GM18502 (cell line): ENCODE data around the gene PRDM11.

Experiments used
- ATAC-seq: cut with Tn5 transposase; IDR thresholded peaks from one replicate; pipeline ENCODE4 v1.9.1; 2021; ENCODE audit warnings: mild to moderate bottlenecking; ENCODE audit not compliant: unreplicated experiment, poor library complexity

PRDM11 gene

GRCh38 chr11:45205978-45206377 is 59.5 kb downstream of the PRDM11 start:
- ATAC-seq: no peak

DNA sequence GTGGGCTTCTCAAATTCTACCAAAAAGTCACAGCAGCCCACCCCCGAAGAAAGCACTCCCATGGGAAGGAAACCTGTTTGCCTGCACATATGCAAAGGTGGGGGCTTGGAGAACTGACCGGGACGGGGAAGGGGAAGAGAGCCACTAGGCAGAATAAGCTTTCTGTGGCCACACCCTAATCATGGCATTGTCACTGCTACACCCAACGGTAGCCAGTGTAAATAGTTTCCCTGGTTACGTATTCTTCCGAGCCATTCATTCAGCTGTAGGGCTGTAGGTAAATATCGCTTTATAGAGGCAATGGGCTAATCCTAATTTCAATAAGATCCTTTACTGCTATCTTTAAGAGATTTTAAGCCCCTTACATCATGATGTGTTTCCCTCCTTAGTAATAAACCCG is 61.7 kb downstream of the PRDM11 start:
- no peak for ATAC-seq

- no peak for ATAC-seq
Observed at GRCh38 chr11:45209000-45209879, 62.8 kb downstream of the PRDM11 start.

DNA sequence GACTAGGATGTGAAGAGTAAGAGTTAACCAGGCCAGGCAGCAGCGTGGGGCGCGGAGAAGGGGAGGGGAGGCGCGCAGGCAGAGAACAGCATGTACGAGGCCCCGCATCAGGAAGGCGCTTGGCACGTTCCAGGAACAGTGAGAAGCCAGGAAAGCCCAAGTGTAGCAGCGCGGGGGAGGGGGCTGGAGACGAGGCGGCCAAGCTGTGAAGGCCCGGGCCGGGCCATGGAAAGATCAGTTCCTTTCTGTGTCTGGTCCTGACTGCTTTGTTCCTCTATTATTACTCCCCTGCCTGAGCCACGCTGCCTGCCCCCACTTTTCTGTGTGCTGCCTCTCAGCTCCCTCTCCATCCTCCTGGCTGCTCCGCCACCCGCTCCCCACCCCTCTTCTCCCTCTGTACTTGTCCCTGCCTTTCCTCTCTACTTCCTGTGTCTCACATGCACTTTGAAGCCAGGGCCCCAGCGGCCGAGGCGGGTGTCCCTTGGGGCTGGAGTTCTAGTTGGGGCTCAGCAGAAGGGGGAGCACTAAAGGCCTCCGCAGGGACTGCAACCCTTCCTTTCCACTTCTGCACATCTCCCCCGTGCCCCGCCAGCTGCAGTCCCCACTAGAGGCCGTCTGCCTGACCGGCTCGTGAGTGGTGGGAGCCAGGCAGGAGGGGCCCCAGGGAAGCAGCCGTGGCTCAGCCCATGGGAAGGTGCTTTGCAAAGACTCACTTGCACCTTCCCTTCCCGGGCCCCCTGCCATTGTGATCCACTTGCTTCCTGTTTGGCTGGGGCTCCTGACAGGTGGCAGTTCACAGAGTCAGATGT is 63.7 kb downstream of the PRDM11 start:
- ATAC-seq: no peak

DNA sequence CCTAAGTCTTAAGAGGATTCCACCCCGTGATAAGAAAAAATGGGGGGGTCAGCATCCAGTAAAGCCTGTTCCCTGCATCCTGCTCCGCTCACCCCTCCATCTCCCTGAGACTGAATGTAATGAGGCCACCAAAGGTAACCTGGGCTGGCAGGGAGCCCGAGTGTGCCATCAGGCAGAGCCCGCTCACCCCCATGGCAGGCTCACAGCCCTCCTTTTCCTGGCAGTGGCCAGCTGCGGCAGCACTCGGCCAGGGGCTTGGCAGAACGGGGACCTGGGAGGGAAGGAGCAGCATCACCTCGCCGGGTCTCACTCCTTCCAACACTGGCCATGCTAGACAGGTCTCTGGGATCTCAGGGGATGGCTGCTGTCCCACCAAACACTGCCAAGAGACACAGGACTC is 64.4 kb downstream of the PRDM11 start:
- no peak for ATAC-seq

DNA sequence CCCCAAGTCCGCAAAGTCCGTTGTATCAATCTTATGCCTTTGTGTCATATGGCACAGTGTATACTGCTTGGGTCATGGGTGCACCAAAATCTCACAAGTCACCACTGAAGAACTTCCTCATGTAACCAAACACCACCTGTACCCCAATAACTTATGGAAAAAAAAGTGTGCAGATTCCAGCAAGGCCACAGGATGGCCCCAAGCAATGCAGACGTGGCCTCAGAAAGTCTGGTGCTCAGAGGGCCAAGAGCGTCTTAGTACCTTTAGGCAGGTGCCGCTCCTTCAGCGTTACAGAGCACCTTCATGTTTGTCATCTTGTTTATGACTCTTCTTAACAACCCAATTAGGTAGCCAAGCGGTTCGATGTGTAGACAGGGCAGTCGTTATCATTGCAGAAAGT is 65.3 kb downstream of the PRDM11 start:
- no peak for ATAC-seq

DNA sequence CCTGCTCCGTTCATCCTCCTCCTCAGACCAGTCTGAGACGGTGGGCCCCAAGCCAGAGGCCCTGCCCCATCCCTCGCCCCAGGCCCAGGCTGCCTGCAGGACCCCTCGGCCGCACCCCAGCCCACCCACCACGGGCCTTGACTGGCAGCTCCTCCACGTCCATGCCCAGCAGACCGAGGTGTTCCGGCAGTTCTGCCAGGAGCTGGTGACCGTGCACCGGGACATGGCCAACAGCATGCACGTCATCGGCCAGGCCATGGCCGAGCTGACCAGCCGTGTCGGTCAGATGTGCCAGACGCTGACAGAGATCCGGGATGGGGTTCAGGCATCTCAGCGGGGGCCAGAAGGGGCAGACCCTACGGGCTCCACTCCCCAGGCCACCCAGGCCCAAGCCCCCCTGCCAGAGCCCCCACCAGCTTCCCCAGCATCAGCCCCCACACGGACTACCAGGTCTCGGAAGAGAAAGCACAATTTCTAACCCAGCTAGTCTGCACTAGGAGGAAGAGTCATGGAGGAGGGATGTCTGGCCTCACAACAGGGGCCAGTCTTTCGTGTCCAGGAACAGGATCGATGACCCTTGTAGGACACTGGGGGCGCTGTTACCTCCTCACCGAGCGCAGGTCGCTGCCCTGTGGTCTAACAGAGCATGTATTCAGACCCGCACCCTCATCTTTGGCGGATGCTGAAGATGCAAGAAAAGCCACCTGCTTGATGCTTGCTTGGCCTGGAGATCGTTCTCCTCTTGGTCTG is 66.3 kb downstream of the PRDM11 start:
- ATAC-seq: no peak

GRCh38 chr11:45213316-45213665 is 66.9 kb downstream of the PRDM11 start:
- no peak for ATAC-seq

- no peak for ATAC-seq
Observed at GRCh38 chr11:45213717-45214116, 67.3 kb downstream of the PRDM11 start.

DNA sequence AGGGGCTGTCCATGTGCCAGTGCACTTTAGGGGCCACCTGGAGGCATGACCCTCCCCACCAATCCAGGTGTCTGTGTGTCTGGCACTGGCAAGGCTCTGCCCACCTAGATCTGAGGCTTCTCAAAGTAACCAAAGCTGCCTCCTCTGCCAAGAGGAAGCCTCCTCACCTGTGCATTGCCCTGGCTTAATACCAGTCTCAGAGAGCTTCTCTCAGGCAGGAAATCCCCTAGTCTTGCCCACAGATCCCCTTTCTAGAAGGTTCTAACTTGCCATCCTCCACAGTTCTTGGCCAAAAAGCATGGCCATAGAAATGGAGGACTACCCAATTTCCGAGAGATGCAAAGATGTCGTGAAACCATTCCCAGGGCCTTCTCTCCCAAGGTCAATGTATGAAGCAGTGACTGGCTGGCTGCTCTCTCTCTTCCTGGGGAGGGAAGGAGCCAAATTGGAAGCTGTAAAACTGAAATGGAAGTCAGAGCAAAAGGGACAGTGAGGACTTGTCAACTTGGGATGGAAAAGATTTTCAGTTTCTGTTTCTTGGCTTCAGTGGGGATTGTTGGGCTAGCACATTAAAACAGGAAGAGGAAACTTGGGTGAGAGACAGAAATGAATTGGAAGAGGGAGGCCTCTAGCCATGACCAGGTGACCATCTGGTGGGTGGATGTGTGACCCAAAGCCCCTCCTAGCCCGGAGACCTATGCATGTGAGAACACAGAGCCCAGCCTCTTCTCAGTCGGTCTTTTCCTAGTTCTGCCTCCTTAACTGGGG is 68.8 kb downstream of the PRDM11 start:
- no peak for ATAC-seq

- ATAC-seq: no peak
Observed at GRCh38 chr11:45216031-45216430, 69.6 kb downstream of the PRDM11 start.

GRCh38 chr11:45216901-45217300 is 70.5 kb downstream of the PRDM11 start:
- ATAC-seq: no peak

DNA sequence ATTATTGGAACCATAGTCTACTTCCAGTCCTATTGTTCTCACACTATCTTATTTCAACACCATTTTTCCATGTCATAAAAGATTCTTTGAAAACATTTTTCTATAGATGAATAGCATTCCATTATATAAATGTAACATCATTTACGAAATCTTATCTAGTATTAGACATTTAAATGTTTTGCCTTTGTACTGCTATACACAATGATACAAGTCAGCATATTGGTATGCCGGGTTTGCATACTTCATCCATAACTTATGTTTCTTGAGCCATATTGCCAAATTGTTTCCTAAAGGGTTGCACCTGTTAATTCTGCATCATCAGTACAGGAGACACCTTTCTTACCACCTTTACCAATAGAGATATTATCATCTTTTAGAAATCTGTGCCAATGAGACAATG is 71.6 kb downstream of the PRDM11 start:
- ATAC-seq: no peak

DNA sequence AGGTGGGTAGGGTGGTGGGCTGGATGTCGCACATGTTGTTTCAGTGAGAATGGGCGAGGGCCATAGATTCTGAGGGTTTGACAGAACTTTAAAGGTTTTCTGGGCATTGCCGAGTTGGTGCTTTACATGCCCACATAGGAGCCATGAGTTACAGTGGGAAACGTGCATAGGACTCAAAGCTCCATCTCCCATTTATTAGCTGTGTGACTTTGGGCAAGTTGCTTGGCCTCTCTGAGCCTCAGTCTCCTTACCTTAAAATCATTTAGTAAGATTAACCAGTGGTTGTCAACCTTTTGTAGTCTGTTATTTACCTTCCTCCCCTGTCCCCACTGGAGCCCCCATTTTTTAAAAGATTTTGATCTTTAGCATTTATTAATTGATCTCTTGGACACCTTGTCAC is 72.3 kb downstream of the PRDM11 start:
- ATAC-seq: no peak

- no peak for ATAC-seq
Observed at GRCh38 chr11:45219411-45219810, 73.0 kb downstream of the PRDM11 start.

GRCh38 chr11:45223496-45223895 is 77.1 kb downstream of the PRDM11 start:
- no peak for ATAC-seq

GRCh38 chr11:45224766-45225165 is 78.3 kb downstream of the PRDM11 start:
- ATAC-seq: no peak

- ATAC-seq: no peak
Observed at GRCh38 chr11:45225277-45225676, 78.8 kb downstream of the PRDM11 start.

DNA sequence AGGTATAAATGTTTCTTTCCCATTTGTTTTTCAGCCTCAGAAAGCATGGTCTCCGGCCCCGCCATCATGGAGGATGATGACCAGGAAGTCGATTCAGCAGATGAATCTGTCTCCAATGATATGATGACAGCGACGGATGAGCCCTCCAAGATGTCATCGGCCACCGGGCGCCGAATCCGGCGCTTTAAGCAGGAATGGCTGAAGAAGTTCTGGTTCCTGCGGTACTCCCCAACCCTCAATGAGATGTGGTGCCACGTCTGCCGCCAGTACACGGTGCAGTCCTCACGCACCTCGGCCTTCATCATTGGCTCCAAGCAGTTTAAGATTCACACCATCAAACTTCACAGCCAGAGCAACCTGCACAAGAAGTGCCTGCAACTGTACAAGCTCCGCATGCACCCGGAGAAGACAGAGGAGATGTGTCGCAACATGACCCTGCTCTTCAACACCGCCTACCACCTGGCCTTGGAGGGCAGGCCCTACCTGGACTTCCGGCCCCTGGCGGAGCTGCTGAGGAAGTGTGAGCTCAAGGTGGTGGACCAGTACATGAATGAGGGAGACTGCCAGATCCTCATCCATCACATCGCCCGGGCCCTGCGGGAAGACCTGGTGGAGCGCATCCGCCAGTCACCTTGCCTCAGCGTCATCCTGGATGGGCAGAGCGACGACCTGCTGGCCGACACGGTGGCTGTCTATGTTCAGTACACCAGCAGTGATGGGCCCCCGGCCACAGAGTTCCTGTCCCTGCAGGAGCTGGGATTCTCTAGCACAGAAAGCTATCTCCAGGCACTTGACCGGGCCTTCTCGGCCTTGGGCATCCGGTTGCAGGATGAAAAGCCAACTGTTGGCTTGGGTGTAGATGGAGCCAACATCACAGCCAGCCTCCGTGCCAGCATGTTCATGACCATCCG is 79.8 kb downstream of the PRDM11 start:
- no peak for ATAC-seq
